Measurements from ENCODE around the gene MYH9. TPM values are rescaled to one million over a fixed set of nuclear protein-coding genes. Genes with fewer than 3 reads are reported as not detected.

The MYH9 gene
- total RNA-seq, 2 donors from 2014 or later: 581 to 641 TPM

GRCh38 chr22:36236388-36237319, 151.1 kb downstream of the MYH9 start:
- intact Hi-C loops (cut with DNase I, micrococcal nuclease): no loop called here
- ATAC-seq: no peak
- DNase-seq: no peak

- intact Hi-C loops (cut with DNase I, micrococcal nuclease): no loop called here
- DNase-seq (no peak), ATAC-seq (no peak)
Observed at GRCh38 chr22:36235585-36235984, 152.2 kb downstream of the MYH9 start.

GRCh38 chr22:36234919-36235318, 152.8 kb downstream of the MYH9 start:
- intact Hi-C loops (cut with DNase I, micrococcal nuclease): no loop called here
- ATAC-seq (no peak), DNase-seq (no peak)

- ATAC-seq (no peak), DNase-seq (no peak)
- intact Hi-C loops (cut with DNase I, micrococcal nuclease): no loop called here
Observed at GRCh38 chr22:36234213-36234612, 153.6 kb downstream of the MYH9 start.

GRCh38 chr22:36233796-36234195, 154.0 kb downstream of the MYH9 start:
- intact Hi-C loops (cut with DNase I, micrococcal nuclease): no loop called here
- DNase-seq (no peak), ATAC-seq (no peak)

GRCh38 chr22:36232715-36233401, 154.9 kb downstream of the MYH9 start:
- peak; percentile 18 for ATAC-seq
- intact Hi-C loops (cut with DNase I, micrococcal nuclease): no loop called here
- no peak for DNase-seq

Small RNAs within 50 kb of the gene (microRNA-seq; reads per million reads assigned to microRNA genes)
- 0 reads per million in 2 donors for gene MIR6819

Other genes with a start within 250 kb of the MYH9 start
- 10 to 100 TPM in 1 of 2 donors, 1 to 10 TPM in 1; 8.6 to 10.7 TPM for gene APOL3, start 227.2 kb downstream of the MYH9 start, total RNA-seq
- gene APOL4, start 186.2 kb downstream of the MYH9 start, total RNA-seq: 1 to 10 TPM in 1 of 2 donors, under 1 TPM in 1; 0.95 to 2.4 TPM
- gene APOL2, start 148.4 kb downstream of the MYH9 start, total RNA-seq: 10 to 100 TPM; 29.8 to 49.0 TPM
- 10 to 100 TPM; 23.3 to 38.2 TPM for gene APOL1, start 134.8 kb downstream of the MYH9 start, total RNA-seq
- gene TXN2, start 93.7 kb upstream of the MYH9 start, total RNA-seq: 100 to 1,000 TPM in 1 of 2 donors, 10 to 100 TPM in 1; 96.5 to 101 TPM
- gene FOXRED2, start 119.1 kb upstream of the MYH9 start, total RNA-seq: 1 to 10 TPM; 5.3 to 5.4 TPM
- gene EIF3D, start 141.2 kb upstream of the MYH9 start, total RNA-seq: 100 to 1,000 TPM; 130 to 131 TPM

All from left colon (tissue), 2 donors.